SU-DHL-6 (cell line): ENCODE measurements around the gene MSANTD4.

ENCODE experiments used
- EZH2phosphoT487 ChIP-seq: fragments of 200-600 bp; sonication (generic), shearing (Covaris generic); conservative IDR thresholded peaks from 2 replicates; pipeline ENCODE4 v1.6.1; 2018; ENCODE audit warnings: mild to moderate bottlenecking, antibody characterized with exemption, low read length, moderate library complexity, mixed read lengths
- TF ChIP-seq, protein P1 (sequence below): fragments of 200-600 bp; sonication (generic); IDR thresholded peaks from one replicate; pipeline ENCODE4 v1.5.1; 2017; ENCODE audit warnings: antibody characterized with exemption, mild to moderate bottlenecking, low read length, moderate library complexity; ENCODE audit not compliant: insufficient read depth, poor library complexity, severe bottlenecking

DNA sequence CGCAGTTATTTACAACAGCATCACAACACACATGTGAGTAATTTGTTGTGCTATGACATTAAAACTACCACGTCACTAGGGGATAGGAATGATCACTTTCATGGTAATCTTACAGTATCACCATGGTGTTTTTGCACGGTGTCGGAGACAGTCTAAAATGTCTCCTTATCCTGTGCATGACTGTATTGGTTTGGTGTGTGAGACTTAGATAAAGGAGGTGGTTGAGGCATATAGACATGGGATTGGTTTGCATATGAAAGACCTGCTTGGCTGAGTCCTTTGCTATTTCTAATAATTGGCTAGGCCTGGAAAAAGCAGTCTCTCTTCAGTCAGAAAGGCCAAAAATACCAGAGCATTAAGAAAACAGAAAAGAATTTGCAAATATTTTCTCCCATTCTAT, 30.2 kb downstream of the MSANTD4 start:
- TF ChIP-seq, protein P1, sequence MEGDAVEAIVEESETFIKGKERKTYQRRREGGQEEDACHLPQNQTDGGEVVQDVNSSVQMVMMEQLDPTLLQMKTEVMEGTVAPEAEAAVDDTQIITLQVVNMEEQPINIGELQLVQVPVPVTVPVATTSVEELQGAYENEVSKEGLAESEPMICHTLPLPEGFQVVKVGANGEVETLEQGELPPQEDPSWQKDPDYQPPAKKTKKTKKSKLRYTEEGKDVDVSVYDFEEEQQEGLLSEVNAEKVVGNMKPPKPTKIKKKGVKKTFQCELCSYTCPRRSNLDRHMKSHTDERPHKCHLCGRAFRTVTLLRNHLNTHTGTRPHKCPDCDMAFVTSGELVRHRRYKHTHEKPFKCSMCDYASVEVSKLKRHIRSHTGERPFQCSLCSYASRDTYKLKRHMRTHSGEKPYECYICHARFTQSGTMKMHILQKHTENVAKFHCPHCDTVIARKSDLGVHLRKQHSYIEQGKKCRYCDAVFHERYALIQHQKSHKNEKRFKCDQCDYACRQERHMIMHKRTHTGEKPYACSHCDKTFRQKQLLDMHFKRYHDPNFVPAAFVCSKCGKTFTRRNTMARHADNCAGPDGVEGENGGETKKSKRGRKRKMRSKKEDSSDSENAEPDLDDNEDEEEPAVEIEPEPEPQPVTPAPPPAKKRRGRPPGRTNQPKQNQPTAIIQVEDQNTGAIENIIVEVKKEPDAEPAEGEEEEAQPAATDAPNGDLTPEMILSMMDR, result no peak
- no peak for TF ChIP-seq EZH2phosphoT487
